HepG2 (cell line): ENCODE measurements around the gene RNASE13. TPM values are rescaled to one million over a fixed set of nuclear protein-coding genes. Genes with fewer than 3 reads are reported as not detected.

Source experiments
- BCL3 ChIP-seq: sonication (generic); formaldehyde crosslinking; IDR thresholded peaks from 2 replicates; pipeline ENCODE4 v1.5.1; 2020; ENCODE audit warnings: mild to moderate bottlenecking, missing genetic modification reagents, moderate library complexity
- CEBPZ ChIP-seq: IDR thresholded peaks from 2 replicates; pipeline ENCODE4 v1.6.1; 2012; ENCODE audit warnings: low read length, improper control_type of control experiment
- GATAD2A ChIP-seq: IDR thresholded peaks from 2 replicates; pipeline ENCODE4 v1.6.1; 2016
- GFI1 ChIP-seq: sonication (generic); formaldehyde crosslinking; IDR thresholded peaks from 2 replicates; pipeline ENCODE4 v1.5.0; 2020; ENCODE audit warnings: missing genetic modification reagents, mild to moderate bottlenecking, borderline replicate concordance
- IKZF4 ChIP-seq: sonication (generic); formaldehyde crosslinking; IDR thresholded peaks from 2 replicates; pipeline ENCODE4 v1.5.1; 2020; ENCODE audit warnings: borderline replicate concordance, mild to moderate bottlenecking, low read depth, missing genetic modification reagents; ENCODE audit errors: not compliant biosample characterization
- NFE2 ChIP-seq: sonication (generic); formaldehyde crosslinking; IDR thresholded peaks from 2 replicates; pipeline ENCODE4 v1.4.0; 2020; ENCODE audit warnings: missing genetic modification reagents
- NFKBIZ ChIP-seq: IDR thresholded peaks from 2 replicates; pipeline ENCODE4 v1.6.1; 2018; ENCODE audit warnings: missing genetic modification reagents, missing compliant biosample characterization
- NR3C1 ChIP-seq: sonication (generic); formaldehyde crosslinking; IDR thresholded peaks from 2 replicates; pipeline ENCODE4 v1.4.0; 2020; ENCODE audit warnings: missing genetic modification reagents
- PHF8 ChIP-seq: sonication (generic); formaldehyde crosslinking; IDR thresholded peaks from 2 replicates; pipeline ENCODE4 v1.5.0; 2020; ENCODE audit warnings: missing genetic modification reagents
- TARDBP ChIP-seq: sonication (generic); formaldehyde crosslinking; IDR thresholded peaks from 2 replicates; pipeline ENCODE4 v1.8.0; 2022; ENCODE audit warnings: mild to moderate bottlenecking, missing genetic modification reagents
- THAP9 ChIP-seq: sonication (generic); formaldehyde crosslinking; IDR thresholded peaks from 2 replicates; pipeline ENCODE4; 2020; ENCODE audit warnings: missing genetic modification reagents, mild to moderate bottlenecking, borderline replicate concordance
- WIZ ChIP-seq: sonication (generic); formaldehyde crosslinking; IDR thresholded peaks from 2 replicates; pipeline ENCODE4 v1.5.1; 2020; ENCODE audit warnings: mild to moderate bottlenecking, missing genetic modification reagents
- YEATS2 ChIP-seq: sonication (generic); formaldehyde crosslinking; IDR thresholded peaks from 2 replicates; pipeline ENCODE4 v1.4.0; 2020; ENCODE audit warnings: missing genetic modification reagents, borderline replicate concordance
- ZNF160 ChIP-seq: sonication (generic); formaldehyde crosslinking; IDR thresholded peaks from 2 replicates; pipeline ENCODE4 v1.8.0; 2022; ENCODE audit warnings: mild to moderate bottlenecking, inconsistent platforms, missing genetic modification reagents
- ZSCAN20 ChIP-seq: sonication (generic); formaldehyde crosslinking; IDR thresholded peaks from 2 replicates; pipeline ENCODE4 v1.4.0; 2020; ENCODE audit warnings: missing genetic modification reagents, mild to moderate bottlenecking, borderline replicate concordance
- polyA plus RNA-seq, 8 experiments: library from polyadenylated mRNA; depleted of rRNA in 3 of 8; stranded (reverse) in 7 of 8; unstranded in 1 of 8; fragments of >200 nt; fragmentation: Illumina TruSeq in 4 of 8; extraction: Trizol in 4 of 8; gene quantifications; 2 replicates each; pipeline versions ENCODE4 v1.2.1 to v1.2.3, GENCODE V29; 2011 to 2016; ENCODE audit warnings: low read depth in 4 of 8, missing spikeins in 1 of 8, mixed read lengths in 1 of 8; ENCODE audit not compliant: insufficient read depth in 1 of 8
- total RNA-seq, 5 experiments: library from RNA; depleted of rRNA; stranded (reverse); fragments of >200 nt; fragmentation: Illumina TruSeq; extraction: Trizol; gene quantifications; 2 replicates each; pipeline ENCODE4 v1.2.3, GENCODE V29; 2016; ENCODE audit warnings: low read depth in 1 of 5
- TF ChIP-seq, protein P1 (sequence below): IDR thresholded peaks from 2 replicates; pipeline ENCODE4 v1.4.0; 2020; ENCODE audit warnings: mild to moderate bottlenecking, missing genetic modification reagents

The RNASE13 gene
- total and polyA plus RNA-seq, 2 of the 13 experiments (the other 11 are each of a cell fraction or from before 2014, with no cell fraction given): 1.0 TPM; not detected in 1

DNA sequence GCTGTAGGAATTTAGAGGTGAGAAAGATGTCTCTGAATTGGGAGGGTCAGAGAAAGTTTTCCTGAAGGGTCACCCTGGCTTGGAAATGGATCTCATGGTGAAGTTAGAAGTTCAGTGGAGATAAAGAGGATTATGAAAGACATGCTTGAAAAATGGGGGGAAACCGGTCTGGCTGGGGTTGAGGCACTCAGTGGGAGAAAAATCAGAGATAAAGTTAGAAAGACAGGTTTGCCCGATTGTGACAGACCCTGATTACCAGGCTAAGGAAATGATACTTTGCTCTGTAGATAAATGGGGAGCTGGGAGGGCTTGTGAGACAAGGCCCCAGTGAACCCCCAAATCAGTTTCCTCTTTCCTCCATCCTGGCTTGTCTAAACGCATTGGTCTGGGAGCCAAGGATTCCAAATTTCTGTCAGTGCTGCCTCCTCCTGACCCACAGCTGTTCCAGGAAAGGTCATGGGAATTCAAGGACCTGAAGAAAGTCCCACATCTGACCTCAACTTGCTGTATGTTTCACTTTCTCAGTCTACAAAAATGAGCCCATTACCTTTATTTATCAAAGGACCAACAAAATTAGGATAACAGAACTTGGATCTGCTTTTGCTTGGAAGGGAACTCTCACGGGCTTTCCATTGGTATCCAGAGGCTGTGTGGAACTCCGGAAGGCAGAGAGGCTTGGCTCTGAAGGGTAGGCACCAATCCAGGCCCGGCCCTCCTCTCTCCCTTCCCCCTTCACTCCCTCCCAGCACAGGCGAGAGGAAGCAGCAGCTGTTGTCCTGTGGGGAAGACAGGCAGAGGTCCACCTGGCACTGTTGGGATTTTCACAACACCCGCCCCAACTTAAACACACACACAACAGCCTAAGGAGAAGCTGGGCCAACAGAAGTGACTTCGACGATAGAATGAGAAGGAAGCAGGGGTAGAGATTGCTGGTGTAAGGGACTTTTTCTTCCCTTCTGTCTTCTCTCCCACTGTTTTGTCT is 4.1 kb upstream of the RNASE13 start (continued):
- TF ChIP-seq, protein P1, sequence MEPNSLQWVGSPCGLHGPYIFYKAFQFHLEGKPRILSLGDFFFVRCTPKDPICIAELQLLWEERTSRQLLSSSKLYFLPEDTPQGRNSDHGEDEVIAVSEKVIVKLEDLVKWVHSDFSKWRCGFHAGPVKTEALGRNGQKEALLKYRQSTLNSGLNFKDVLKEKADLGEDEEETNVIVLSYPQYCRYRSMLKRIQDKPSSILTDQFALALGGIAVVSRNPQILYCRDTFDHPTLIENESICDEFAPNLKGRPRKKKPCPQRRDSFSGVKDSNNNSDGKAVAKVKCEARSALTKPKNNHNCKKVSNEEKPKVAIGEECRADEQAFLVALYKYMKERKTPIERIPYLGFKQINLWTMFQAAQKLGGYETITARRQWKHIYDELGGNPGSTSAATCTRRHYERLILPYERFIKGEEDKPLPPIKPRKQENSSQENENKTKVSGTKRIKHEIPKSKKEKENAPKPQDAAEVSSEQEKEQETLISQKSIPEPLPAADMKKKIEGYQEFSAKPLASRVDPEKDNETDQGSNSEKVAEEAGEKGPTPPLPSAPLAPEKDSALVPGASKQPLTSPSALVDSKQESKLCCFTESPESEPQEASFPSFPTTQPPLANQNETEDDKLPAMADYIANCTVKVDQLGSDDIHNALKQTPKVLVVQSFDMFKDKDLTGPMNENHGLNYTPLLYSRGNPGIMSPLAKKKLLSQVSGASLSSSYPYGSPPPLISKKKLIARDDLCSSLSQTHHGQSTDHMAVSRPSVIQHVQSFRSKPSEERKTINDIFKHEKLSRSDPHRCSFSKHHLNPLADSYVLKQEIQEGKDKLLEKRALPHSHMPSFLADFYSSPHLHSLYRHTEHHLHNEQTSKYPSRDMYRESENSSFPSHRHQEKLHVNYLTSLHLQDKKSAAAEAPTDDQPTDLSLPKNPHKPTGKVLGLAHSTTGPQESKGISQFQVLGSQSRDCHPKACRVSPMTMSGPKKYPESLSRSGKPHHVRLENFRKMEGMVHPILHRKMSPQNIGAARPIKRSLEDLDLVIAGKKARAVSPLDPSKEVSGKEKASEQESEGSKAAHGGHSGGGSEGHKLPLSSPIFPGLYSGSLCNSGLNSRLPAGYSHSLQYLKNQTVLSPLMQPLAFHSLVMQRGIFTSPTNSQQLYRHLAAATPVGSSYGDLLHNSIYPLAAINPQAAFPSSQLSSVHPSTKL (CRISPR knock-in tag): peak; percentile 66
- TF ChIP-seq ZSCAN20 (CRISPR knock-in tag) (no peak), YEATS2 (no peak), WIZ (CRISPR knock-in tag) (no peak), PHF8 (0 out of 2 replicates have a peak, but pooled peaks have one; percentile 21), TARDBP (0 out of 2 replicates have a peak, but pooled peaks have one; percentile 50), NR3C1 (CRISPR knock-in tag) (no peak), CEBPZ (no peak), GFI1 (no peak), NFKBIZ (CRISPR knock-in tag) (no peak), THAP9 (CRISPR knock-in tag) (peak; percentile 57; the same call in 1 of the 2 replicates), ZNF160 (CRISPR knock-in tag) (no peak), BCL3 (0 out of 2 replicates have a peak, but pooled peaks have one; percentile 33), GATAD2A (CRISPR knock-in tag) (peak; percentile 22; the same call in 1 of the 2 replicates), IKZF4 (CRISPR knock-in tag) (no peak), NFE2 (CRISPR knock-in tag) (no peak)
